Panc1 (cell line): ENCODE data around the gene ZDHHC4. TPM values are rescaled to one million over a fixed set of nuclear protein-coding genes. Genes with fewer than 3 reads are reported as not detected.
A peak's percentile ranks its signal among the peaks of the same experiment; 100 is the strongest.

ENCODE experiments used
- ATAC-seq: fragments of 200-7000 bp; cut with Tn5 transposase; 2 replicates; pipeline ENCODE4 v1.9.1; 2020; ENCODE audit warnings: mild to moderate bottlenecking, moderate library complexity
- BruUV-seq: library from RNA; stranded (reverse); fragments of 400-500 nt; replicated peaks from 2 replicates; lab custom pipeline; 2021; lab: Mats Ljungman, UMichigan
- CTCF ChIA-PET: fragments of 300-600 bp; sonication (Branson Sonifier 250); formaldehyde crosslinking; loops from one replicate; lab custom pipeline; 2022; ENCODE audit warnings: antibody characterized with exemption; lab: Charles Lee
- POLR2A ChIA-PET: fragments of 300-600 bp; sonication (Branson Sonifier 250); formaldehyde crosslinking; loops from one replicate; lab custom pipeline; 2022; ENCODE audit warnings: antibody characterized with exemption; lab: Charles Lee
- DNase-seq: peaks from one replicate; pipeline ENCODE4 v3.0.0-alpha.2; 2010; ENCODE audit warnings: low read depth, low spot score
- H3K27ac ChIP-seq: 2 replicates; pipeline ENCODE4 v1.5.1; 2011; ENCODE audit warnings: mild to moderate bottlenecking, low read length, inconsistent platforms
- H3K27me3 ChIP-seq: fragments of 200-500 bp; sonication (Bioruptor generic); 2 replicates; pipeline ENCODE4 v1.6.0; 2014; ENCODE audit warnings: low read length, inconsistent platforms; ENCODE audit not compliant: control insufficient read depth, insufficient read depth
- H3K36me3 ChIP-seq: fragments of 200-500 bp; sonication (Bioruptor generic); 2 replicates; pipeline ENCODE4 v1.5.1; 2014; ENCODE audit warnings: inconsistent platforms, mild to moderate bottlenecking, low read length, moderate library complexity; ENCODE audit not compliant: control insufficient read depth, insufficient read depth
- H3K4me1 ChIP-seq: 2 replicates; pipeline ENCODE4 v1.5.1; 2011; ENCODE audit warnings: inconsistent platforms, mild to moderate bottlenecking, low read length, moderate library complexity; ENCODE audit not compliant: control insufficient read depth, insufficient read depth
- H3K4me3 ChIP-seq, 2 experiments: 2 replicates each; pipeline ENCODE4 v1.5.1; 2011 to 2012; ENCODE audit warnings: low read depth in 2 of 2, low read length in 2 of 2, mild to moderate bottlenecking in 2 of 2, inconsistent platforms in 1 of 2, moderate library complexity in 1 of 2
- H3K9me3 ChIP-seq: fragments of 200-500 bp; sonication (Bioruptor generic); 2 replicates; pipeline ENCODE4 v1.5.1; 2014; ENCODE audit warnings: low read depth, mild to moderate bottlenecking, inconsistent platforms, low read length, moderate library complexity; ENCODE audit not compliant: control insufficient read depth, insufficient read depth
- CTCF ChIP-seq: fragments of 450-650 bp; IDR thresholded peaks from 2 replicates; pipeline ENCODE4 v1.5.1; 2017; ENCODE audit warnings: mild to moderate bottlenecking
- POLR2AphosphoS5 ChIP-seq: IDR thresholded peaks from 2 replicates; pipeline ENCODE4 v1.6.1; 2012; ENCODE audit warnings: mild to moderate bottlenecking, low read depth, low read length, moderate library complexity
- REST ChIP-seq, 2 experiments: IDR thresholded peaks; 2 replicates each; pipeline ENCODE4 v1.6.1; 2011 to 2012; ENCODE audit warnings: low read depth in 2 of 2, control low read depth in 1 of 2, low read length in 1 of 2, mild to moderate bottlenecking in 1 of 2, moderate library complexity in 1 of 2; ENCODE audit not compliant: insufficient read depth in 1 of 2
- SIN3A ChIP-seq: IDR thresholded peaks from 2 replicates; pipeline ENCODE4 v1.6.1; 2012; ENCODE audit warnings: low read depth, mild to moderate bottlenecking, low read length, moderate library complexity, borderline replicate concordance; ENCODE audit not compliant: insufficient read depth
- TCF7L2 ChIP-seq: IDR thresholded peaks from 2 replicates; pipeline ENCODE4 v1.6.1; 2011; ENCODE audit warnings: mild to moderate bottlenecking, low read depth, low read length, inconsistent platforms
- in situ Hi-C: cut with HindIII; loops from 2 replicates; pipeline ENCODE4 v1.10.0; 2016; ENCODE audit warnings: low sequenced_read_pairs, low pct_unique_long_range_greater_than_20kb
- intact Hi-C: fragments of 100-400 bp; cut with micrococcal nuclease; formaldehyde crosslinking; loops from one replicate; pipeline ENCODE4 v1.10.0; 2022; ENCODE audit not compliant: unreplicated experiment
- total RNA-seq: library from RNA; stranded (reverse); gene quantifications from one replicate; pipeline ENCODE4 v1.2.1, GENCODE V29; 2021; ENCODE audit not compliant: unreplicated experiment

The ZDHHC4 gene
- total RNA-seq, 1 experiment from 2014 or later: 113 TPM

- TF ChIP-seq REST (IDR thresholded peaks at IDR 0.05; ENCODE audit: insufficient read depth in 1 of 2, low read depth in 2 of 2, low read length in 1 of 2): peak in 1 of 2 experiments; percentile 28; a peak in 1 of 4 replicates
- TF ChIP-seq POLR2AphosphoS5: peak; percentile 98
- peak; percentile 100 for TF ChIP-seq CTCF
- peak; percentile 92; the same call in 1 of the 2 replicates for TF ChIP-seq SIN3A
- no peak for TF ChIP-seq TCF7L2
- no TSS peak for BruUV-seq
- no peak for DNase-seq
- Histone ChIP-seq H3K4me3 (peak within 1 kb of the TSS; percentile 66 to 90), H3K27me3 (no peaks in the 10 kb centered on the region), H3K9me3 (no peaks in the 10 kb centered on the region), H3K36me3 (peaks cover 3% of the 10 kb centered on the region), H3K27ac (peak within 1 kb of the TSS; percentile 78), H3K4me1 (peaks cover 8% of the 10 kb centered on the region)
- in situ Hi-C loops: no loop called here
- ChIA-PET POLR2A (no interaction called here), CTCF (interaction anchor here (1.3 kb wide), 1 partner anchor 74 kb away, joined by 3 read pairs; no protein-coding TSS in a partner anchor)
- ATAC-seq: peak; percentile 97
- intact Hi-C loops: no loop called here
Observed at GRCh38 chr7:6589829-6590644, 12.8 kb downstream of the ZDHHC4 start, which contains the start of gene INTS15. INTS15 (plus strand) TSS chr7:6590021; CDS start chr7:6590284, 263 bp downstream.

GRCh38 chr7:6590645-6591110, 13.4 kb downstream of the ZDHHC4 start:
- intact Hi-C loops: no loop called here
- H3K4me1 ChIP-seq: peaks cover 8% of the 10 kb centered on the region
- no peak for TF ChIP-seq CTCF
- TF ChIP-seq POLR2AphosphoS5: no peak
- no peak for TF ChIP-seq REST (IDR thresholded peaks at IDR 0.05; ENCODE audit: insufficient read depth in 1 of 2, low read depth in 2 of 2, low read length in 1 of 2)
- TF ChIP-seq SIN3A: 0 out of 2 replicates have a peak, but pooled peaks have one; percentile 44
- POLR2A ChIA-PET: interaction anchor here (0.7 kb wide), 1 partner anchor 110 kb away, joined by 3 read pairs; no protein-coding TSS in a partner anchor
- H3K27me3 ChIP-seq: no peaks in the 10 kb centered on the region
- peak overlapping the region; percentile 78 for H3K27ac ChIP-seq
- H3K9me3 ChIP-seq: no peaks in the 10 kb centered on the region
- BruUV-seq: no TSS peak
- CTCF ChIA-PET: interaction anchor here (0.7 to 0.9 kb wide), 2 partner anchors 32 to 74 kb away, joined by 3 to 9 read pairs; no protein-coding TSS in a partner anchor
- peak; percentile 68 for ATAC-seq
- in situ Hi-C loops: no loop called here
- H3K36me3 ChIP-seq: peaks cover 3% of the 10 kb centered on the region
- DNase-seq: no peak
- peak overlapping the region; percentile 66 to 90 for H3K4me3 ChIP-seq
